Measurements from ENCODE around the gene TTLL8. TPM values are rescaled to one million over a fixed set of nuclear protein-coding genes. Genes with fewer than 3 reads are reported as not detected.

TTLL8 gene
- total RNA-seq, 1 experiment from 2014 or later, result not detected

DNA sequence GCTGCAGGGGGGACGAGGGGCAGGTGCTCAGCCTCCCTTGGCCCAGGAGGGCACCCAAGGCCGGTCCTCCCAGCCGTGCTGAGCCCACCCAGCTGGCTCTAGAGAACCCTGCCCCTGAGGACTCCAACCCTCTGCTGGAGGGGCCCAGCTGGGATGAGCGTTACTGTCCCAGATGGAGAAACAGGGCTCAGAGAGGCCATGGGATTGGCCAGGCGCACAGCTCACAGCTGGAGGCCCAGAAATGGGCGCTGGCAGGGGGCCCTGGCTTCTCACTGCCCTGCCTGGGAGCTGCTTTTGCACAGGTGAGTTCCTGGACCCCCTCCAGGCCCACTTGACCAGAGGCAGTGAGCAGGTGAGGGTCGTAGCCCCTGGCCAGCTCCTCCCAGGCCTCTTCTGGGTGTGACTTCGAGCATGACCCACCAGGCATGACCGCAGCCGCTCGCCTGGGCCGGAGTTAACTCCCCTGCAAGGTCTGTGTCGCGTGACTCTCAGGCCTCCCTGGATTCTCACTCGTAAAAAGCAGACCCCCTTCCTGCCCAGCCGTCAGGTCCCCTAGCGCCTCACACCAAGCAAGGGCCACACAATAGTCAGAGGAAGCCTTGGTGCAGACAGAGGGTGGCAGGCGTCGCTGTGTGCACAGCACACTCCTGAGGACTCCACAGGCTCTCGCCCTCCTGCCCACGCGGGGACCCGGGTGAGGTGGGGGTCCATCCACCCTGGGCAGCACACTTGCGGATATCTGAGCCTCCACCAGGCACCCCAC lies 25.8 kb downstream of the TTLL8 start (continued):
- TF ChIP-seq YY1 (IDR thresholded peaks at IDR 0.05; ENCODE audit: extremely low read depth, insufficient replicate concordance, low read depth, low read length), result no peak
- no peak for TF ChIP-seq EGR1 (IDR thresholded peaks at IDR 0.05; ENCODE audit: low read depth)
- no peak for TF ChIP-seq POLR2AphosphoS5 (IDR thresholded peaks at IDR 0.05; ENCODE audit: low read depth, low read length)

GRCh38 chr22:50031189-50032091 lies 26.7 kb downstream of the TTLL8 start:
- no peaks in the 10 kb centered on the region for H4K20me1 ChIP-seq (ENCODE audit: insufficient read depth)
- no peaks in the 10 kb centered on the region for H3K9me3 ChIP-seq (ENCODE audit: control insufficient read depth in 1 of 2, insufficient read depth in 1 of 2, low read depth in 1 of 2, low read length in 2 of 2)
- no peak overlapping the region for H3K4me2 ChIP-seq (ENCODE audit: low read length)
- no peaks in the 10 kb centered on the region for H3K9me2 ChIP-seq (ENCODE audit: insufficient read depth)
- BruUV-seq (replicated peaks), result no TSS peak
- POLR2A ChIA-PET, result no interaction called here
- DNase-seq (ENCODE audit: low read depth, low spot score) (no peak), ATAC-seq (no peak)
- H3K4me1 ChIP-seq (ENCODE audit: control insufficient read depth in 1 of 2, insufficient read depth in 2 of 2, low read length in 2 of 2), result peaks cover 4 to 13% of the 10 kb centered on the region in 2 experiments; a peak in 2 of 4 replicates
- no peaks in the 10 kb centered on the region for H3K27me3 ChIP-seq (ENCODE audit: insufficient read depth, low read length)
- H3K27ac ChIP-seq (ENCODE audit: low read depth, low read length), result no peak overlapping the region
- H3K36me3 ChIP-seq (ENCODE audit: control insufficient read depth in 1 of 2, insufficient read depth in 2 of 2, low read length in 2 of 2), result no peaks in the 10 kb centered on the region
- no peaks in the 10 kb centered on the region for H3K79me2 ChIP-seq (ENCODE audit: insufficient read depth, low read length)
- no peak overlapping the region for H2AFZ ChIP-seq (ENCODE audit: low read depth, low read length, poor library complexity, severe bottlenecking)
- CTCF ChIA-PET, result interaction anchor here (0.8 to 2.1 kb wide), 12 partner anchors 9 to 264 kb away, joined by 3 to 115 read pairs (median 6); partner anchors contain the start of genes ALG12 and CRELD2
- no peak overlapping the region for H3K4me3 ChIP-seq (replicated peaks in 1 of 2; ENCODE audit: low read depth in 1 of 2, low read length in 2 of 2)
- no peak for TF ChIP-seq POLR2AphosphoS5 (IDR thresholded peaks at IDR 0.05; ENCODE audit: low read depth, low read length)
- no peak for TF ChIP-seq EZH2phosphoT487 (IDR thresholded peaks at IDR 0.05; ENCODE audit: borderline replicate concordance)
- TF ChIP-seq ZFX (IDR thresholded peaks at IDR 0.05), result no peak
- no peak for TF ChIP-seq FOSL1 (IDR thresholded peaks at IDR 0.05; ENCODE audit: low read depth)
- no peak for TF ChIP-seq EZH2 (IDR thresholded peaks at IDR 0.05)
- no peak for TF ChIP-seq YY1 (IDR thresholded peaks at IDR 0.05; ENCODE audit: extremely low read depth, insufficient replicate concordance, low read depth, low read length)
- no peak for TF ChIP-seq JUND (IDR thresholded peaks at IDR 0.05)
- no peak for TF ChIP-seq ZNF274 (IDR thresholded peaks at IDR 0.05; ENCODE audit: low read depth, low read length)
- no peak for TF ChIP-seq TCF7L2 (IDR thresholded peaks at IDR 0.05; ENCODE audit: borderline replicate concordance, extremely low read depth, insufficient read depth, insufficient read length)
- TF ChIP-seq CBX3 (IDR thresholded peaks at IDR 0.05; ENCODE audit: low read depth), result no peak
- no peak for TF ChIP-seq ZBTB33 (IDR thresholded peaks at IDR 0.05; ENCODE audit: extremely low read depth, insufficient replicate concordance, low read length)
- no peak for TF ChIP-seq MAX (IDR thresholded peaks at IDR 0.05)
- TF ChIP-seq SRF (IDR thresholded peaks at IDR 0.05; ENCODE audit: low read depth), result no peak
- RAD21 ChIA-PET (ENCODE audit: low non-redundant PET in 1 of 2, low total read pairs in 2 of 2, uncharacterized antibody in 2 of 2, unreplicated experiment in 2 of 2), result interaction anchor here (0.6 to 3.2 kb wide), 3 partner anchors 95 to 101 kb away, joined by 3 to 36 read pairs (median 6); no protein-coding TSS in a partner anchor
- no peak overlapping the region for H3K9ac ChIP-seq (ENCODE audit: low read length)
- intact Hi-C loops (cut with micrococcal nuclease), result no loop called here

All from HCT116 (cell line).